ENCODE data around the gene NFASC. TPM values are rescaled to one million over a fixed set of nuclear protein-coding genes. Genes with fewer than 3 reads are reported as not detected.

The NFASC gene
- total and polyA plus RNA-seq, 2 donors from 2014 or later: 23.2 to 29.9 TPM

DNA sequence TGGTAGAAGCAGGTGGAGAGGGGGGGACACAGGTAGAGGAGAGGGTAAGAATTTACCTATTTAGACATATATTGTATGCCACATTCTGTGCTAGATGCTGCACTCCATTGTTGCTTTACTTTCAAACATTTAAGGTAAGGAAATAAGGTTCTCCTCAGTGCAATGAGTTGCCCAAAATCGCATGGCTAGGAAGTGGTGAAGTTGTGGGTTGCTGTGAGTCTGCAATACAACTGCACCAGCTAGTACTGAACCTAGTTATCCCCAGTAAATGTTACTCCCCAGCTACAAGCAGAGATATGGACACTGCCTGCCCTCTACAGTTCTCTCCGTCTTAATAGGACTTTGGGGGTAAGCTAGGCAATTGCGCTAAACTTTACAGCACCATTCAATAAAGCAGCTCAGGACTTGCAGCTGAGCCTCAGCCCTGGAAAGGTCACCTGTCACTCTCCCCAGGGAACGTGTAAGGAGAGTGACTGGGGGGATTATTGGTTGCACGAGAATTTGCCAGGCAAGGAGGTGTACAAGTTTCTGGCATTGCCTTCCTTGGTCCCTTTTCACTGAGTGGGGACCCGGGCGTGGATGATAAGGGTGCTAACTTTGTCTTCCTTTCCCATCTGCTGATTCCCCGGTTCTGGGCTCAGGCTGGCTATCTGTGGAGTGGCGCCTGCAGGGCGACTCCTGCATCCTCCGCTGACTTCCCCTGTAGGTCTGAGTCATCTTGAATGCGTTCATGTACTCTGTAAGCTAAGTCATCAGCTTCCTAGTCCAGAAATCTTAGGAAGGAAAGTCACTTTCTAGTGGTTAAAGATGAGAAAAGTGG, 101.1 kb downstream of the NFASC start:
- DNase-seq: no peak
- no peak overlapping the region for H3K4me3 ChIP-seq (ENCODE audit: low read length in 3 of 3)
- no peak overlapping the region for H3K27ac ChIP-seq (ENCODE audit: low read depth in 2 of 2, low read length in 2 of 2)
- H3K9ac ChIP-seq (ENCODE audit: low read length in 3 of 3): no peak overlapping the region
- no peaks in the 10 kb centered on the region for H3K4me1 ChIP-seq (ENCODE audit: control insufficient read depth in 2 of 3, insufficient read depth in 2 of 3, low read depth in 1 of 3, low read length in 3 of 3)
- H3K36me3 ChIP-seq (ENCODE audit: control insufficient read depth in 2 of 3, insufficient read depth in 3 of 3, low read length in 3 of 3): peaks cover 0 to 12% (median 4%) of the 10 kb centered on the region in 3 donors
- no peaks in the 10 kb centered on the region for H3K27me3 ChIP-seq (ENCODE audit: control insufficient read depth, insufficient read depth, low read length)
- intact Hi-C loops (cut with DNase I): loop anchor here (10.0 kb wide), 1 partner anchor 93 kb away; no protein-coding TSS in a partner anchor
- H3K9me3 ChIP-seq (ENCODE audit: control insufficient read depth in 2 of 3, insufficient read depth in 1 of 3, low read length in 3 of 3): no peaks in the 10 kb centered on the region
- TF ChIP-seq, protein P1, sequence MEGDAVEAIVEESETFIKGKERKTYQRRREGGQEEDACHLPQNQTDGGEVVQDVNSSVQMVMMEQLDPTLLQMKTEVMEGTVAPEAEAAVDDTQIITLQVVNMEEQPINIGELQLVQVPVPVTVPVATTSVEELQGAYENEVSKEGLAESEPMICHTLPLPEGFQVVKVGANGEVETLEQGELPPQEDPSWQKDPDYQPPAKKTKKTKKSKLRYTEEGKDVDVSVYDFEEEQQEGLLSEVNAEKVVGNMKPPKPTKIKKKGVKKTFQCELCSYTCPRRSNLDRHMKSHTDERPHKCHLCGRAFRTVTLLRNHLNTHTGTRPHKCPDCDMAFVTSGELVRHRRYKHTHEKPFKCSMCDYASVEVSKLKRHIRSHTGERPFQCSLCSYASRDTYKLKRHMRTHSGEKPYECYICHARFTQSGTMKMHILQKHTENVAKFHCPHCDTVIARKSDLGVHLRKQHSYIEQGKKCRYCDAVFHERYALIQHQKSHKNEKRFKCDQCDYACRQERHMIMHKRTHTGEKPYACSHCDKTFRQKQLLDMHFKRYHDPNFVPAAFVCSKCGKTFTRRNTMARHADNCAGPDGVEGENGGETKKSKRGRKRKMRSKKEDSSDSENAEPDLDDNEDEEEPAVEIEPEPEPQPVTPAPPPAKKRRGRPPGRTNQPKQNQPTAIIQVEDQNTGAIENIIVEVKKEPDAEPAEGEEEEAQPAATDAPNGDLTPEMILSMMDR (IDR thresholded peaks at IDR 0.05; ENCODE audit: borderline replicate concordance, extremely low read depth, insufficient read depth): no peak
- no peak for FAIRE-seq

DNA sequence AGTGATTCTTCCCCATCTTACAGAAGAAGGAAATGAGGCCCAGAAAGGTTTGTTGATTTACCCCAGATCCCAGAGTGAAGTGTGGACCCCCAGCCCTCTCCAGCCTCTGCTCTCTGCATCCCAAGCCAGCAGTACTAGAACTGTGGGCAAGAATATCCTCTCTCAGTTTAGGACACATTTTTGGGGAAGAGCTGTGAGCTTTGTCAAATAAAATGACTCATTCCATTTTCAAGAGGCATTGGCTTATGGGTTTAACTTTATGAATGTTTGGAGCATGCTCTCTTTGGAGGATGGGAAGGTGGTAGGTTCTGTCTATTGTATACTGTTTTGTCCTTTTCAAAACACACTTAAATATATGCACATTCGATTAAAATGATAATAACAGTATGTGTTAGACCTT, 101.8 kb downstream of the NFASC start:
- Histone ChIP-seq H3K27ac (ENCODE audit: low read depth in 2 of 2, low read length in 2 of 2) (no peak overlapping the region), H3K4me1 (ENCODE audit: control insufficient read depth in 2 of 3, insufficient read depth in 2 of 3, low read depth in 1 of 3, low read length in 3 of 3) (no peaks in the 10 kb centered on the region), H3K36me3 (ENCODE audit: control insufficient read depth in 2 of 3, insufficient read depth in 3 of 3, low read length in 3 of 3) (peaks cover 0 to 12% (median 4%) of the 10 kb centered on the region in 3 donors), H3K4me3 (ENCODE audit: low read length in 3 of 3) (no peak overlapping the region), H3K9ac (ENCODE audit: low read length in 3 of 3) (no peak overlapping the region), H3K27me3 (ENCODE audit: control insufficient read depth, insufficient read depth, low read length) (no peaks in the 10 kb centered on the region), H3K9me3 (ENCODE audit: control insufficient read depth in 2 of 3, insufficient read depth in 1 of 3, low read length in 3 of 3) (no peaks in the 10 kb centered on the region)
- no peak for FAIRE-seq
- no peak for DNase-seq
- intact Hi-C loops (cut with DNase I): loop anchor here (10.0 kb wide), 1 partner anchor 92 kb away; no protein-coding TSS in a partner anchor
- TF ChIP-seq, protein P1 (IDR thresholded peaks at IDR 0.05; ENCODE audit: borderline replicate concordance, extremely low read depth, insufficient read depth): no peak

DNA sequence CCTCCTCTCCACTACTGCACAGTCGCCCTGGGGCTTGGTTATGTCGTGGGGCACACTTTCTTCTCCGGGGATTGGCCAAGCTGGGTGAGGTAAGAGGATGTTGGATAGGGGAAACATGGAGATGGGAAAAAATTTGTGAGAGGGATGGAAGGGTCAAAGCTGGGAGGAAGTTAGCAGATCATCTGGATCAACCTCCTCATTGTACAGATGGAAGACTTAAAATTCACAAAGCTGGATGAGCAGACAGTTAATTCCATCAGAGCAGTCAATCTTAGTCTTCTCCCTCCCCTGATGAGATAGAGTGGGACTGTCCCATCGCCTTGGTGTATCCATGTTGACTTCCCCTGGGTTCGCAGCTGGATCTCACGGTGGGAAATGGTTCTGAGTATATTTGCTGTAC, 102.8 kb downstream of the NFASC start:
- no peak overlapping the region for H3K27ac ChIP-seq (ENCODE audit: low read depth in 2 of 2, low read length in 2 of 2)
- FAIRE-seq (no peak), DNase-seq (no peak)
- TF ChIP-seq, protein P1 (IDR thresholded peaks at IDR 0.05; ENCODE audit: borderline replicate concordance, extremely low read depth, insufficient read depth): no peak
- peaks cover 0 to 10% (median 4%) of the 10 kb centered on the region in 3 donors for H3K36me3 ChIP-seq (ENCODE audit: control insufficient read depth in 2 of 3, insufficient read depth in 3 of 3, low read length in 3 of 3)
- intact Hi-C loops (cut with DNase I): loop anchor here (10.0 kb wide), 1 partner anchor 91 kb away; no protein-coding TSS in a partner anchor
- no peaks in the 10 kb centered on the region for H3K4me1 ChIP-seq (ENCODE audit: control insufficient read depth in 2 of 3, insufficient read depth in 2 of 3, low read depth in 1 of 3, low read length in 3 of 3)
- H3K27me3 ChIP-seq (ENCODE audit: control insufficient read depth, insufficient read depth, low read length): no peaks in the 10 kb centered on the region
- no peak overlapping the region for H3K4me3 ChIP-seq (ENCODE audit: low read length in 3 of 3)
- no peaks in the 10 kb centered on the region for H3K9me3 ChIP-seq (ENCODE audit: control insufficient read depth in 2 of 3, insufficient read depth in 1 of 3, low read length in 3 of 3)
- H3K9ac ChIP-seq (ENCODE audit: low read length in 3 of 3): no peak overlapping the region

Measured in kidney (tissue), 14 donors.